Endothelial cell of umbilical vein (primary cell): ENCODE measurements around the gene DEFB110. TPM values are rescaled to one million over a fixed set of nuclear protein-coding genes. Genes with fewer than 3 reads are reported as not detected.

Experiments used
- BruUV-seq: library from RNA; stranded (reverse); fragments of 400-500 nt; replicated peaks from 2 replicates; lab custom pipeline; 2021; lab: Mats Ljungman, UMichigan
- CTCF ChIA-PET: fragments of 300-600, 350-600 bp; sonication (Branson Sonifier 250); formaldehyde crosslinking; loops from one replicate; lab custom pipeline; 2021; ENCODE audit warnings: antibody characterized with exemption, inconsistent platforms; lab: Charles Lee
- POLR2A ChIA-PET: fragments of 300-600, 350-600 bp; sonication (Branson Sonifier 250); formaldehyde crosslinking; loops from one replicate; lab custom pipeline; 2021; ENCODE audit warnings: antibody characterized with exemption, inconsistent platforms; lab: Charles Lee
- DNase-seq: peaks from one replicate; pipeline ENCODE4 v3.0.0-alpha.2; 2011; ENCODE audit warnings: low read depth, low spot score
- FAIRE-seq: peaks from 2 replicates; lab custom pipeline; 2011; peaks lifted over from hg19 to GRCh38; lab: Jason Lieb, UNC
- H2AFZ ChIP-seq: 2 replicates; pipeline ENCODE4 v1.6.0; 2012; ENCODE audit warnings: low read depth, low read length, control low read depth, inconsistent platforms
- H3K27ac ChIP-seq: 2 replicates; pipeline ENCODE4 v1.5.1; 2011; ENCODE audit warnings: low read depth, mild to moderate bottlenecking, control low read depth, low read length, moderate library complexity; ENCODE audit not compliant: insufficient read depth
- H3K27me3 ChIP-seq, 2 experiments: 2 replicates each; pipeline versions ENCODE4 v1.6.0 to v1.6.1; 2011; ENCODE audit warnings: low read length in 2 of 2, mixed read lengths in 1 of 2; ENCODE audit not compliant: control insufficient read depth in 2 of 2, insufficient read depth in 2 of 2
- H3K36me3 ChIP-seq, 2 experiments: 2 replicates in 1 of 2; 3 replicates in 1 of 2; pipeline ENCODE4 v1.5.1; 2011; ENCODE audit warnings: low read length in 2 of 2, mild to moderate bottlenecking in 1 of 2, moderate library complexity in 1 of 2; ENCODE audit not compliant: control insufficient read depth in 2 of 2, insufficient read depth in 2 of 2; ENCODE audit errors: extremely low read depth in 1 of 2
- H3K4me1 ChIP-seq: 3 replicates; pipeline ENCODE4 v1.5.1; 2011; ENCODE audit warnings: mild to moderate bottlenecking, low read length; ENCODE audit not compliant: control insufficient read depth, insufficient read depth; ENCODE audit errors: extremely low read depth
- H3K4me2 ChIP-seq: 2 replicates; pipeline ENCODE4 v1.6.1; 2011; ENCODE audit warnings: low read length, control low read depth, mixed read lengths; ENCODE audit not compliant: insufficient read depth
- H3K4me3 ChIP-seq, 3 experiments: fragments of 200-600 bp in 1 of 3; sonication (generic), shearing (Covaris generic) in 1 of 3; replicated peaks in 1 of 3; 2 replicates each; pipeline ENCODE4 v1.5.1; 2011 to 2016; ENCODE audit warnings: control low read depth in 3 of 3, low read length in 3 of 3, mild to moderate bottlenecking in 2 of 3, inconsistent platforms in 1 of 3, low read depth in 1 of 3, moderate library complexity in 1 of 3; ENCODE audit not compliant: insufficient read depth in 1 of 3
- H3K79me2 ChIP-seq: 2 replicates; pipeline ENCODE4 v1.6.0; 2012; ENCODE audit warnings: low read length, inconsistent platforms; ENCODE audit not compliant: control insufficient read depth, insufficient read depth
- H3K9ac ChIP-seq: replicated peaks from 2 replicates; pipeline ENCODE3; 2011; ENCODE audit warnings: low read length, control low read depth; ENCODE audit not compliant: insufficient read depth; ENCODE audit errors: extremely low read depth
- H3K9me1 ChIP-seq: replicated peaks from 3 replicates; pipeline ENCODE4 v1.6.0; 2011; ENCODE audit warnings: mild to moderate bottlenecking, low read length; ENCODE audit not compliant: control insufficient read depth, insufficient read depth; ENCODE audit errors: extremely low read depth
- H3K9me3 ChIP-seq: replicated peaks from 2 replicates; pipeline ENCODE4 v1.5.1; 2012; ENCODE audit warnings: low read length, inconsistent platforms; ENCODE audit not compliant: control insufficient read depth, insufficient read depth
- H4K20me1 ChIP-seq: replicated peaks from 2 replicates; pipeline ENCODE3; 2011; ENCODE audit warnings: mild to moderate bottlenecking, low read length; ENCODE audit not compliant: control insufficient read depth, insufficient read depth; ENCODE audit errors: extremely low read depth
- EZH2 ChIP-seq: IDR thresholded peaks from 2 replicates; pipeline ENCODE4 v1.6.1; 2012; ENCODE audit warnings: borderline replicate concordance, low read depth, mild to moderate bottlenecking, moderate library complexity, low read length, inconsistent platforms; ENCODE audit not compliant: severe bottlenecking
- FOS ChIP-seq: IDR thresholded peaks from 2 replicates; pipeline ENCODE4 v1.6.1; 2011; ENCODE audit warnings: mild to moderate bottlenecking, low read length, moderate library complexity, borderline replicate concordance; ENCODE audit not compliant: insufficient read depth
- GATA2 ChIP-seq: IDR thresholded peaks from 2 replicates; pipeline ENCODE4 v1.7.0; 2011; ENCODE audit warnings: low read depth, mild to moderate bottlenecking, moderate library complexity, mixed read lengths, low read length; ENCODE audit not compliant: insufficient read length, insufficient read depth
- JUN ChIP-seq: IDR thresholded peaks from 2 replicates; pipeline ENCODE4 v1.6.1; 2011; ENCODE audit warnings: borderline replicate concordance, low read depth; ENCODE audit not compliant: insufficient read length, insufficient read depth
- MYC ChIP-seq: IDR thresholded peaks from one replicate; pipeline ENCODE4 v1.6.1; 2011; ENCODE audit warnings: mild to moderate bottlenecking, low read depth, low read length
- POLR2A ChIP-seq: IDR thresholded peaks from 2 replicates; pipeline ENCODE4 v1.6.1; 2012; ENCODE audit warnings: low read depth, mild to moderate bottlenecking, control low read depth, low read length
- POLR2AphosphoS5 ChIP-seq: IDR thresholded peaks from 2 replicates; pipeline ENCODE4 v1.6.1; 2012; ENCODE audit warnings: low read depth, mild to moderate bottlenecking, control low read depth, low read length, moderate library complexity; ENCODE audit not compliant: insufficient read depth
- dilution Hi-C: fragments of 300-500 bp; cut with MboI; formaldehyde crosslinking; loops from one replicate; pipeline ENCODE4 v1.15.0; 2019; ENCODE audit warnings: low sequenced_read_pairs; ENCODE audit not compliant: extremely low pct_ligation_motif_present
- intact Hi-C: fragments of 100-400 bp; cut with micrococcal nuclease; formaldehyde crosslinking; loops from one replicate; pipeline ENCODE4 v1.10.0; 2022
- polyA plus RNA-seq, 4 experiments: library from polyadenylated mRNA; depleted of rRNA in 3 of 4; stranded (reverse) in 3 of 4; unstranded in 1 of 4; fragments of >200 nt; gene quantifications; 2 replicates each; pipeline versions ENCODE4 v1.2.1 to v1.2.3, GENCODE V29; 2011 to 2012; ENCODE audit warnings: missing spikeins in 1 of 4
- total RNA-seq: library from RNA; stranded (reverse); gene quantifications from 2 replicates; pipeline ENCODE4 v1.2.3, GENCODE V29; 2021
- TF ChIP-seq, protein P1 (sequence below): IDR thresholded peaks from 2 replicates; pipeline ENCODE4 v1.6.1; 2011; ENCODE audit not compliant: insufficient read depth, insufficient read length
- TF ChIP-seq, protein P2 (sequence below), 2 donors: IDR thresholded peaks; 1 replicate in 1 of 2; 2 replicates in 1 of 2; pipeline ENCODE4 v1.5.1; 2011; ENCODE audit warnings: low read length in 2 of 2, mild to moderate bottlenecking in 2 of 2, moderate library complexity in 2 of 2, control low read depth in 1 of 2, inconsistent platforms in 1 of 2, low read depth in 1 of 2; ENCODE audit not compliant: insufficient read depth in 1 of 2; ENCODE audit errors: extremely low read depth in 1 of 2

Gene DEFB110
- total and polyA plus RNA-seq, 2 donors (not counting 3 experiments of a cell fraction or from before 2014, with no cell fraction given), result not detected

DNA sequence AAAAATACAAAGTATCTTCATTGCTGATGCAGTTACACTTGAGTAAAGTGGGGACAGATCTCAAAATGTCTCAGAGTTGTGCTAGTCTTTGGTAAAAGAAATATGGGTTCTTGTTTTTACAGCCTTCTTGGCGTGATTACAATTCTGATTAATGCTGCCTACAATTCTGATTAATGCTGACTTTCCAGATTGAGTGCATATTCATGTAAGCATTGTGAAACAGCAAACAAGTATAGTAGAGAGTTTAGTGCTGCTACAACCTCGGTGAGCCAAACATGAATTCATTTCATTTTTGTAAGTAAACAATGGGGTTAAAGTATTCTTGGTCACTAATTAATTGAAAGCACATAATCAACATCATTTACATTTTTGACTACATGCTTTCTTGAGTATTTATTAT, 52.2 kb downstream of the DEFB110 start, which contains the start of gene DEFB113:
Gene DEFB113 (minus strand): TSS at position 21 of the 400 bp plus-strand sequence. CDS start 0 bp downstream, at position 21.
- no peaks in the 10 kb centered on the region for H3K27me3 ChIP-seq
- H3K9me3 ChIP-seq, result no peaks in the 10 kb centered on the region
- H3K9me1 ChIP-seq, result no peaks in the 10 kb centered on the region
- H3K36me3 ChIP-seq, result no peaks in the 10 kb centered on the region
- FAIRE-seq (no peak), DNase-seq (no peak)
- H3K4me2 ChIP-seq, result no peak within 1 kb of the TSS
- TF ChIP-seq POLR2A, result no peak
- TF ChIP-seq, protein P1, sequence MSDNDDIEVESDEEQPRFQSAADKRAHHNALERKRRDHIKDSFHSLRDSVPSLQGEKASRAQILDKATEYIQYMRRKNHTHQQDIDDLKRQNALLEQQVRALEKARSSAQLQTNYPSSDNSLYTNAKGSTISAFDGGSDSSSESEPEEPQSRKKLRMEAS, result no peak
- no peak for TF ChIP-seq FOS
- no peak for TF ChIP-seq EZH2
- no peak for TF ChIP-seq MYC
- no peak for TF ChIP-seq JUN
- no peak for TF ChIP-seq POLR2AphosphoS5
- TF ChIP-seq GATA2, result no peak
- TF ChIP-seq, protein P2, sequence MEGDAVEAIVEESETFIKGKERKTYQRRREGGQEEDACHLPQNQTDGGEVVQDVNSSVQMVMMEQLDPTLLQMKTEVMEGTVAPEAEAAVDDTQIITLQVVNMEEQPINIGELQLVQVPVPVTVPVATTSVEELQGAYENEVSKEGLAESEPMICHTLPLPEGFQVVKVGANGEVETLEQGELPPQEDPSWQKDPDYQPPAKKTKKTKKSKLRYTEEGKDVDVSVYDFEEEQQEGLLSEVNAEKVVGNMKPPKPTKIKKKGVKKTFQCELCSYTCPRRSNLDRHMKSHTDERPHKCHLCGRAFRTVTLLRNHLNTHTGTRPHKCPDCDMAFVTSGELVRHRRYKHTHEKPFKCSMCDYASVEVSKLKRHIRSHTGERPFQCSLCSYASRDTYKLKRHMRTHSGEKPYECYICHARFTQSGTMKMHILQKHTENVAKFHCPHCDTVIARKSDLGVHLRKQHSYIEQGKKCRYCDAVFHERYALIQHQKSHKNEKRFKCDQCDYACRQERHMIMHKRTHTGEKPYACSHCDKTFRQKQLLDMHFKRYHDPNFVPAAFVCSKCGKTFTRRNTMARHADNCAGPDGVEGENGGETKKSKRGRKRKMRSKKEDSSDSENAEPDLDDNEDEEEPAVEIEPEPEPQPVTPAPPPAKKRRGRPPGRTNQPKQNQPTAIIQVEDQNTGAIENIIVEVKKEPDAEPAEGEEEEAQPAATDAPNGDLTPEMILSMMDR (IDR thresholded peaks at IDR 0.05; ENCODE audit: extremely low read depth in 1 of 2, insufficient read depth in 1 of 2, low read depth in 1 of 2, low read length in 2 of 2), result no peak
- no peak within 1 kb of the TSS for H3K9ac ChIP-seq
- intact Hi-C loops (no loop called here), dilution Hi-C loops (no loop called here)
- H4K20me1 ChIP-seq, result no peaks in the 10 kb centered on the region
- ChIA-PET POLR2A (no interaction called here), CTCF (no interaction called here)
- no peaks in the 10 kb centered on the region for H3K79me2 ChIP-seq
- no TSS peak for BruUV-seq
- H3K27ac ChIP-seq, result no peak within 1 kb of the TSS
- H3K4me3 ChIP-seq, result no peak within 1 kb of the TSS
- H3K4me1 ChIP-seq, result no peaks in the 10 kb centered on the region
- no peak within 1 kb of the TSS for H2AFZ ChIP-seq

Other genes starting within 250 kb of the DEFB110 start
- gene PGK2, start 234.7 kb downstream of the DEFB110 start, total RNA-seq, result not detected in 2 replicates
- not detected in 2 replicates for gene PGK2, start 234.7 kb downstream of the DEFB110 start, polyA plus RNA-seq
- not detected in 2 replicates for gene CRISP1, start 155.5 kb downstream of the DEFB110 start, total RNA-seq
- gene CRISP1, start 155.5 kb downstream of the DEFB110 start, polyA plus RNA-seq, result not detected in 2 replicates
- not detected in 2 replicates for gene DEFB114, start 57.8 kb downstream of the DEFB110 start, total RNA-seq
- not detected in 2 replicates for gene DEFB114, start 57.8 kb downstream of the DEFB110 start, polyA plus RNA-seq
- gene DEFB113, start 52.4 kb downstream of the DEFB110 start, total RNA-seq, result not detected in 2 replicates
- not detected in 2 replicates for gene DEFB113, start 52.4 kb downstream of the DEFB110 start, polyA plus RNA-seq
- gene DEFB112, start 27.9 kb upstream of the DEFB110 start, total RNA-seq, result not detected in 2 replicates
- not detected in 2 replicates for gene DEFB112, start 27.9 kb upstream of the DEFB110 start, polyA plus RNA-seq